Body of pancreas (tissue), 4 donors: ENCODE measurements around the gene CDH22. TPM values are rescaled to one million over a fixed set of nuclear protein-coding genes. Genes with fewer than 3 reads are reported as not detected.

Source experiments
- ATAC-seq: fragments of 150-250 bp; one replicate; pipeline ENCODE4 v1.9.1; 2016
- DNase-seq, 4 donors: peaks; one replicate each; pipeline ENCODE4 v3.0.0-alpha.2; 2019
- H3K27ac ChIP-seq, 4 donors: fragments of 200-600 bp; sonication (generic); 1 replicate in 3 of 4; 2 replicates in 1 of 4; pipeline versions ENCODE4 v1.5.1 to v1.6.1; 2016 to 2019; ENCODE audit warnings: mild to moderate bottlenecking in 1 of 4, mixed read lengths in 1 of 4, moderate library complexity in 1 of 4
- H3K27me3 ChIP-seq, 2 donors: fragments of 200-600 bp; sonication (generic); one replicate each; pipeline ENCODE4 v1.6.0; 2016; ENCODE audit warnings: mild to moderate bottlenecking in 1 of 2
- H3K36me3 ChIP-seq, 2 donors: fragments of 200-600 bp; sonication (generic); replicated peaks in 1 of 2; 2 replicates each; pipeline ENCODE4 v1.5.1; 2016; ENCODE audit warnings: low read depth in 2 of 2; ENCODE audit not compliant: insufficient read depth in 1 of 2
- H3K4me1 ChIP-seq: fragments of 200-600 bp; sonication (generic); one replicate; pipeline ENCODE4 v1.6.0; 2016
- H3K4me3 ChIP-seq, 2 donors: fragments of 200-600 bp; sonication (generic); 1 replicate in 1 of 2; 2 replicates in 1 of 2; pipeline ENCODE4 v1.5.1; 2016 to 2019
- H3K9me3 ChIP-seq, 3 donors: fragments of 200-600 bp; sonication (generic); 1 replicate in 2 of 3; 2 replicates in 1 of 3; pipeline ENCODE4 v1.5.1; 2016
- POLR2A ChIP-seq, 3 donors: fragments of 450-650 bp; IDR thresholded peaks; one replicate each; pipeline ENCODE4 v1.6.1; 2016; ENCODE audit warnings: antibody characterized with exemption in 3 of 3, mild to moderate bottlenecking in 2 of 3
- WGBS, 2 donors: methylation state at CpG; one replicate each; pipeline ENCODE4 v1.1.5; 2017; 5-methylcytosine and 5-hydroxymethylcytosine counted together
- intact Hi-C: fragments of 100-400 bp; cut with DNase I; formaldehyde crosslinking; loops from one replicate; pipeline ENCODE4 v1.15.1; 2023
- total RNA-seq, 2 donors: library from RNA; depleted of rRNA; stranded (reverse); fragments of >200 nt; gene quantifications; one replicate each; pipeline ENCODE4 v1.1.0, GENCODE V29; 2016
- TF ChIP-seq, protein P1 (sequence below), 7 experiments: fragments of 450-650 bp in 4 of 7; fragments of 200-600 bp in 3 of 7; sonication (generic) in 3 of 7; IDR thresholded peaks; one replicate each; pipeline ENCODE4 v1.5.1; 2016 to 2019; ENCODE audit warnings: antibody characterized with exemption in 7 of 7

The CDH22 gene
- total RNA-seq, 2 donors from 2014 or later: 1.3 to 2.1 TPM

DNA sequence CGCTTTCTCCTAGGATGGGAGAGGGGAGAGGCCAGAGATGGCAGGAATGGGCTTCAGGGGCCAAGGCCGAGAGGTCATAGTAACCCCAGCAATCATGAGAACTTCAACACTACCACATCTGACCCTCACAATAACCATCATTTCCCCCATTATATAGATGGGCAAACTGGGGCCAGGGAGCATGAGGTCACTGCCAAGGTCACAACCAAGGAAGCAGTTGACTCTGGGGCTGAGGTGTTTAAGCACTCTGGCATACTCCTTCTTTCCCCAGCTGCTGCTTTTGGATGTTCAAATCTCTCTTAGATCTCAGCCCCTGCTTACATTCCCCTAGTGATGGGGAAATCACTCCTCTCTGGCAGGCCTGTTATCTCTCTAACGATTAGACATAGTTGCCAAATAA is 39.6 kb downstream of the CDH22 start:
- no peaks in the 10 kb centered on the region for H3K9me3 ChIP-seq
- ATAC-seq (no peak), DNase-seq (no peak)
- WGBS, 2 donors: 62 to 76% methylated on average over 2 to 3 of the region's 3 CpGs
- intact Hi-C loops: no loop called here
- no peaks in the 10 kb centered on the region for H3K4me1 ChIP-seq
- TF ChIP-seq POLR2A (IDR thresholded peaks at IDR 0.05): no peak
- TF ChIP-seq, protein P1, sequence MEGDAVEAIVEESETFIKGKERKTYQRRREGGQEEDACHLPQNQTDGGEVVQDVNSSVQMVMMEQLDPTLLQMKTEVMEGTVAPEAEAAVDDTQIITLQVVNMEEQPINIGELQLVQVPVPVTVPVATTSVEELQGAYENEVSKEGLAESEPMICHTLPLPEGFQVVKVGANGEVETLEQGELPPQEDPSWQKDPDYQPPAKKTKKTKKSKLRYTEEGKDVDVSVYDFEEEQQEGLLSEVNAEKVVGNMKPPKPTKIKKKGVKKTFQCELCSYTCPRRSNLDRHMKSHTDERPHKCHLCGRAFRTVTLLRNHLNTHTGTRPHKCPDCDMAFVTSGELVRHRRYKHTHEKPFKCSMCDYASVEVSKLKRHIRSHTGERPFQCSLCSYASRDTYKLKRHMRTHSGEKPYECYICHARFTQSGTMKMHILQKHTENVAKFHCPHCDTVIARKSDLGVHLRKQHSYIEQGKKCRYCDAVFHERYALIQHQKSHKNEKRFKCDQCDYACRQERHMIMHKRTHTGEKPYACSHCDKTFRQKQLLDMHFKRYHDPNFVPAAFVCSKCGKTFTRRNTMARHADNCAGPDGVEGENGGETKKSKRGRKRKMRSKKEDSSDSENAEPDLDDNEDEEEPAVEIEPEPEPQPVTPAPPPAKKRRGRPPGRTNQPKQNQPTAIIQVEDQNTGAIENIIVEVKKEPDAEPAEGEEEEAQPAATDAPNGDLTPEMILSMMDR (IDR thresholded peaks at IDR 0.05): no peak
- H3K36me3 ChIP-seq: no peaks in the 10 kb centered on the region
- H3K27me3 ChIP-seq: no peaks in the 10 kb centered on the region
- no peak overlapping the region for H3K27ac ChIP-seq
- H3K4me3 ChIP-seq: no peak overlapping the region

DNA sequence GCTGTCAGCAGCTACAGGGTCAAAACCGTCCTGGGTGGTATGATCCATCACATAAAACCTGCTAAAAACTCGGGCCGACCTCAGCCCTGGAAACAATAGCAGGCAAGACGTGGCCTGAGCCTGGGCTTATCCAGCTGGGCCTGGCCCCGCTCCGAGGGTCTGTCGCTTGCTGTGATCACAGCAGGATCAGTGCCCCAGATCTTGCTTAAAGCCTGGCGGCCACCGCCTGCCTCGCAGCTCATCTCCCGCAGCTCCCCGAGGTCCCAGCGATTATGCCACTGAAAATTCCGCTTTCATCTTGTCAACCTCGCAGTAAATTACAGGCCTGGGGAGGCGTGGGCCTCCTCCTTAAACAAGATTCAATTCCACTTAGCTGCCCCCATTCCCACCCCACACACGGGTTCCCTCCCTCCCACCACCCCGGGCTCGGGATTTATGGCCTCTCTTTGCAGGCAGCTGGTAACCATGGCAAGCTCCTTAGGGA is 40.1 kb downstream of the CDH22 start:
- no peaks in the 10 kb centered on the region for H3K9me3 ChIP-seq
- ATAC-seq (no peak), DNase-seq (no peak)
- H3K36me3 ChIP-seq: no peaks in the 10 kb centered on the region
- WGBS, 2 donors: 36 to 48% methylated on average over 17 to 19 of the region's 19 CpGs
- no peaks in the 10 kb centered on the region for H3K27me3 ChIP-seq
- intact Hi-C loops: no loop called here
- TF ChIP-seq, protein P1 (IDR thresholded peaks at IDR 0.05): no peak
- no peak for TF ChIP-seq POLR2A (IDR thresholded peaks at IDR 0.05)
- no peaks in the 10 kb centered on the region for H3K4me1 ChIP-seq
- H3K27ac ChIP-seq: no peak overlapping the region
- no peak overlapping the region for H3K4me3 ChIP-seq

DNA sequence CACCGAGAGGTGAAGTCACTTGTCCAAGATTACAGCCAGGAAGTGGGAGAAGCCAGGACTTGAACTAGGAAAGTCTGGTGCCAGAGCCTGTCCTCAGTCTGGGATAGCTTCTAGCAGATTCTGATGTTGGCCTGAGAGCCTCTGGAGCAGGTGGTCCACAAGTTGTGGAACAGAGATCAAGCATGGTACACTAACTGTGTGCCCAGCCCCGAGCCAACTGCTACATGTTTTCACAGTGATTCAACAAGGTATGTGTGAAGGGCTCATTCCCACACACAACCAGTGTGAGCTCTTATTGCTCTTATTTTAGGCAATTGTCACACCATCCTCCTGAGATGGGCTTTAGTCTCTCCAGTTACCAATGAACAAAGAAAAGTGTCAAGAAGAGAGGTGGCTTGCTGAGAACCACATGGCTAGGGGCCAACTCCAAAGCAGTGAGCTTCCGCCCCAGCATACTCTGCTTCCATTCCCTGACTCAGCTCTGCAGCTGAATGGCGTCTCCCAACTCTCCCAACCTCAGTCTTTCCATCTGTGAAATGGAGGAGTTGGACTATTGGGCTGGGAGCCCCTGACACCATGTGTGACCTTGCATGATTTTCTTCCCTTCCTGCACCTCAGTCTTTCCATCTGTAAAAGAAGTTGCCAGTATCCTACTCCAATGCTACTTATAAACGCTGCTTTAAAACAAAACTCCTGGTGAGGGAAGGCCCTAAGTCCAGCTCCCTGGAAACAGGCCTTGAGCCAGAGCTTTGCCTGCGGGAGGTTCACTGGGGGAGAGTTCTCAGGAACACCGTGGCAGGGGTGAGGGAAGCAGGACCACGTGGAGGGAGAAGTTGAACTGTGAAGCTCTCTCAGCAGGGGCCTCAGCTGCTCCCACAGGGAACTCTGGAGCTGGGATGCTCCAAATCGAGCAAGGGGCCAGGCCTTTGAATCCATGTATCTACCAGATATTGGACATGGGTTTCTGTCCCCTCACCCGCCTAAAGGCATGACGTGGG is 40.9 kb downstream of the CDH22 start:
- TF ChIP-seq POLR2A (IDR thresholded peaks at IDR 0.05): no peak
- TF ChIP-seq, protein P1 (IDR thresholded peaks at IDR 0.05): no peak
- H3K9me3 ChIP-seq: no peaks in the 10 kb centered on the region
- no peaks in the 10 kb centered on the region for H3K27me3 ChIP-seq
- no peak overlapping the region for H3K4me3 ChIP-seq
- no peak for ATAC-seq
- no peaks in the 10 kb centered on the region for H3K36me3 ChIP-seq
- WGBS, 2 donors: 52 to 55% methylated on average over 9 to 11 of the region's 11 CpGs
- no peak overlapping the region for H3K27ac ChIP-seq
- no peak for DNase-seq
- intact Hi-C loops: no loop called here
- no peaks in the 10 kb centered on the region for H3K4me1 ChIP-seq

DNA sequence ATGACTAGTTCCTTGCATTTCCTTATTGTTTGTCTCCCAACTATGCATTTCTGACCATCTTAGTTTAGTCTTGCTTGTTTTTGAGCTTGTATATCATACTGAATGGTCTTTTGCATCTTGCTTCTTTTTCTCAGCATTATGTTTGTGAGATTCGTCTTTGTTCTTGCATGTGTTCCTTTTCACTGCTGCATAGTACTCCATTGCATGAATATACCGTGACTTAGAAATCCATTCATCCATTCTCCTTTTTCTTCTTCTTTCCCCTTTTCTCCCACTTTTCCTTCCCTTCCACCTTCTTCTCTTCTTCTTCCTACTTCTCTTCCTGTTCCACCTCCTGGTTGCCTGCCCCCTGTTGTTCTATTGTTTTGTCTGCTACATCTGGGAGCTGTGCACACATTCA is 42.8 kb downstream of the CDH22 start:
- no peak for ATAC-seq
- 79 to 81% methylated on average over 2 of the region's 2 CpGs for WGBS, 2 donors

More for the DNA sequence above, 42.8 kb downstream of the CDH22 start:
- no peaks in the 10 kb centered on the region for H3K4me1 ChIP-seq
- H3K4me3 ChIP-seq: no peak overlapping the region
- TF ChIP-seq, protein P1 (IDR thresholded peaks at IDR 0.05): no peak
- TF ChIP-seq POLR2A (IDR thresholded peaks at IDR 0.05): no peak
- DNase-seq: no peak
- intact Hi-C loops: no loop called here
- H3K27ac ChIP-seq: no peak overlapping the region
- H3K9me3 ChIP-seq: no peaks in the 10 kb centered on the region
- no peaks in the 10 kb centered on the region for H3K36me3 ChIP-seq
- H3K27me3 ChIP-seq: no peaks in the 10 kb centered on the region
